Fibroblast of pulmonary artery (primary cell): ENCODE measurements around the gene FAM236C.
"Not testable (repeated sequence)": the region's sequence is repeated elsewhere in the genome, so short reads cannot be mapped to it uniquely, and the experiment has no call there.

Experiments
- DNase-seq: peaks from one replicate; pipeline ENCODE4 v3.0.0-alpha.2; 2010; ENCODE audit warnings: low read depth
- H3K4me3 ChIP-seq: replicated peaks from 2 replicates; pipeline ENCODE4 v1.5.1; 2011; ENCODE audit warnings: low read depth, mild to moderate bottlenecking, control low read depth, low read length, moderate library complexity

The FAM236C gene

GRCh38 chrX:72912315-72912714 lies at the start of gene FAM236C:
Gene FAM236C, plus strand, starts transcription at chrX:72912615. Its CDS starts 100 bp downstream, at chrX:72912715.
- H3K4me3 ChIP-seq, DNase-seq: not testable (repeated sequence)

GRCh38 chrX:72882898-72883297 lies 29.5 kb upstream of the FAM236C start:
- not testable (repeated sequence) for H3K4me3 ChIP-seq, DNase-seq

GRCh38 chrX:72889740-72890139 lies 22.7 kb upstream of the FAM236C start:
- H3K4me3 ChIP-seq, DNase-seq: not testable (repeated sequence)

GRCh38 chrX:72916096-72916495 lies 3.7 kb downstream of the FAM236C start:
- not testable (repeated sequence) for H3K4me3 ChIP-seq

GRCh38 chrX:72932283-72932682 lies 19.9 kb downstream of the FAM236C start:
- H3K4me3 ChIP-seq = not testable (repeated sequence)

More at GRCh38 chrX:72916096-72916495, 3.7 kb downstream of the FAM236C start:
- not testable (repeated sequence) for DNase-seq

GRCh38 chrX:72936455-72936854 lies 24.0 kb downstream of the FAM236C start:
- DNase-seq, H3K4me3 ChIP-seq: not testable (repeated sequence)

More at GRCh38 chrX:72932283-72932682, 19.9 kb downstream of the FAM236C start:
- DNase-seq = not testable (repeated sequence)

GRCh38 chrX:72936882-72937455 lies 24.6 kb downstream of the FAM236C start:
- H3K4me3 ChIP-seq, DNase-seq: not testable (repeated sequence)

GRCh38 chrX:72937906-72938305 lies 25.5 kb downstream of the FAM236C start, which contains the start of gene FAM236A:
Gene FAM236A, plus strand, starts transcription at chrX:72938206. Its CDS starts 57 bp downstream, at chrX:72938263.
- not testable (repeated sequence) for DNase-seq, H3K4me3 ChIP-seq

GRCh38 chrX:72942272-72942671 lies 29.9 kb downstream of the FAM236C start:
- DNase-seq, H3K4me3 ChIP-seq: not testable (repeated sequence)

- not testable (repeated sequence) for DNase-seq, H3K4me3 ChIP-seq
Measured at GRCh38 chrX:72943035-72943818, 30.8 kb downstream of the FAM236C start.

- DNase-seq = not testable (repeated sequence)
Measured at GRCh38 chrX:72943819-72944169, 31.4 kb downstream of the FAM236C start, which contains the start of gene DMRTC1. Gene DMRTC1, minus strand, starts transcription at chrX:72943837. Its CDS starts 68,143 bp downstream, at chrX:72875694.

GRCh38 chrX:72959971-72960370 lies 47.6 kb downstream of the FAM236C start:
- not testable (repeated sequence) for H3K4me3 ChIP-seq, DNase-seq

More at GRCh38 chrX:72943819-72944169, 31.4 kb downstream of the FAM236C start, which contains the start of gene DMRTC1:
- not testable (repeated sequence) for H3K4me3 ChIP-seq
